Endothelial cell of umbilical vein (primary cell): ENCODE measurements around the gene NUDT12. TPM values are rescaled to one million over a fixed set of nuclear protein-coding genes. Genes with fewer than 3 reads are reported as not detected.

Experiments used
- BruUV-seq: library from RNA; stranded (reverse); fragments of 400-500 nt; replicated peaks from 2 replicates; lab custom pipeline; 2021; lab: Mats Ljungman, UMichigan
- CTCF ChIA-PET: fragments of 300-600, 350-600 bp; sonication (Branson Sonifier 250); formaldehyde crosslinking; loops from one replicate; lab custom pipeline; 2021; ENCODE audit warnings: antibody characterized with exemption, inconsistent platforms; lab: Charles Lee
- POLR2A ChIA-PET: fragments of 300-600, 350-600 bp; sonication (Branson Sonifier 250); formaldehyde crosslinking; loops from one replicate; lab custom pipeline; 2021; ENCODE audit warnings: antibody characterized with exemption, inconsistent platforms; lab: Charles Lee
- DNase-seq: peaks from one replicate; pipeline ENCODE4 v3.0.0-alpha.2; 2011; ENCODE audit warnings: low read depth, low spot score
- FAIRE-seq: peaks from 2 replicates; lab custom pipeline; 2011; peaks lifted over from hg19 to GRCh38; lab: Jason Lieb, UNC
- H2AFZ ChIP-seq: 2 replicates; pipeline ENCODE4 v1.6.0; 2012; ENCODE audit warnings: low read depth, low read length, control low read depth, inconsistent platforms
- H3K27ac ChIP-seq: 2 replicates; pipeline ENCODE4 v1.5.1; 2011; ENCODE audit warnings: low read depth, mild to moderate bottlenecking, control low read depth, low read length, moderate library complexity; ENCODE audit not compliant: insufficient read depth
- H3K27me3 ChIP-seq, 2 experiments: 2 replicates each; pipeline versions ENCODE4 v1.6.0 to v1.6.1; 2011; ENCODE audit warnings: low read length in 2 of 2, mixed read lengths in 1 of 2; ENCODE audit not compliant: control insufficient read depth in 2 of 2, insufficient read depth in 2 of 2
- H3K36me3 ChIP-seq, 2 experiments: 2 replicates in 1 of 2; 3 replicates in 1 of 2; pipeline ENCODE4 v1.5.1; 2011; ENCODE audit warnings: low read length in 2 of 2, mild to moderate bottlenecking in 1 of 2, moderate library complexity in 1 of 2; ENCODE audit not compliant: control insufficient read depth in 2 of 2, insufficient read depth in 2 of 2; ENCODE audit errors: extremely low read depth in 1 of 2
- H3K4me1 ChIP-seq: 3 replicates; pipeline ENCODE4 v1.5.1; 2011; ENCODE audit warnings: mild to moderate bottlenecking, low read length; ENCODE audit not compliant: control insufficient read depth, insufficient read depth; ENCODE audit errors: extremely low read depth
- H3K4me2 ChIP-seq: 2 replicates; pipeline ENCODE4 v1.6.1; 2011; ENCODE audit warnings: low read length, control low read depth, mixed read lengths; ENCODE audit not compliant: insufficient read depth
- H3K4me3 ChIP-seq, 3 experiments: fragments of 200-600 bp in 1 of 3; sonication (generic), shearing (Covaris generic) in 1 of 3; replicated peaks in 1 of 3; 2 replicates each; pipeline ENCODE4 v1.5.1; 2011 to 2016; ENCODE audit warnings: control low read depth in 3 of 3, low read length in 3 of 3, mild to moderate bottlenecking in 2 of 3, inconsistent platforms in 1 of 3, low read depth in 1 of 3, moderate library complexity in 1 of 3; ENCODE audit not compliant: insufficient read depth in 1 of 3
- H3K79me2 ChIP-seq: 2 replicates; pipeline ENCODE4 v1.6.0; 2012; ENCODE audit warnings: low read length, inconsistent platforms; ENCODE audit not compliant: control insufficient read depth, insufficient read depth
- H3K9ac ChIP-seq: replicated peaks from 2 replicates; pipeline ENCODE3; 2011; ENCODE audit warnings: low read length, control low read depth; ENCODE audit not compliant: insufficient read depth; ENCODE audit errors: extremely low read depth
- H3K9me1 ChIP-seq: replicated peaks from 3 replicates; pipeline ENCODE4 v1.6.0; 2011; ENCODE audit warnings: mild to moderate bottlenecking, low read length; ENCODE audit not compliant: control insufficient read depth, insufficient read depth; ENCODE audit errors: extremely low read depth
- H3K9me3 ChIP-seq: replicated peaks from 2 replicates; pipeline ENCODE4 v1.5.1; 2012; ENCODE audit warnings: low read length, inconsistent platforms; ENCODE audit not compliant: control insufficient read depth, insufficient read depth
- H4K20me1 ChIP-seq: replicated peaks from 2 replicates; pipeline ENCODE3; 2011; ENCODE audit warnings: mild to moderate bottlenecking, low read length; ENCODE audit not compliant: control insufficient read depth, insufficient read depth; ENCODE audit errors: extremely low read depth
- EZH2 ChIP-seq: IDR thresholded peaks from 2 replicates; pipeline ENCODE4 v1.6.1; 2012; ENCODE audit warnings: borderline replicate concordance, low read depth, mild to moderate bottlenecking, moderate library complexity, low read length, inconsistent platforms; ENCODE audit not compliant: severe bottlenecking
- FOS ChIP-seq: IDR thresholded peaks from 2 replicates; pipeline ENCODE4 v1.6.1; 2011; ENCODE audit warnings: mild to moderate bottlenecking, low read length, moderate library complexity, borderline replicate concordance; ENCODE audit not compliant: insufficient read depth
- GATA2 ChIP-seq: IDR thresholded peaks from 2 replicates; pipeline ENCODE4 v1.7.0; 2011; ENCODE audit warnings: low read depth, mild to moderate bottlenecking, moderate library complexity, mixed read lengths, low read length; ENCODE audit not compliant: insufficient read length, insufficient read depth
- JUN ChIP-seq: IDR thresholded peaks from 2 replicates; pipeline ENCODE4 v1.6.1; 2011; ENCODE audit warnings: borderline replicate concordance, low read depth; ENCODE audit not compliant: insufficient read length, insufficient read depth
- MAX ChIP-seq: IDR thresholded peaks from 2 replicates; pipeline ENCODE4 v1.6.1; 2011; ENCODE audit not compliant: insufficient read depth, insufficient read length
- MYC ChIP-seq: IDR thresholded peaks from one replicate; pipeline ENCODE4 v1.6.1; 2011; ENCODE audit warnings: mild to moderate bottlenecking, low read depth, low read length
- POLR2A ChIP-seq: IDR thresholded peaks from 2 replicates; pipeline ENCODE4 v1.6.1; 2012; ENCODE audit warnings: low read depth, mild to moderate bottlenecking, control low read depth, low read length
- POLR2AphosphoS5 ChIP-seq: IDR thresholded peaks from 2 replicates; pipeline ENCODE4 v1.6.1; 2012; ENCODE audit warnings: low read depth, mild to moderate bottlenecking, control low read depth, low read length, moderate library complexity; ENCODE audit not compliant: insufficient read depth
- dilution Hi-C: fragments of 300-500 bp; cut with MboI; formaldehyde crosslinking; loops from one replicate; pipeline ENCODE4 v1.15.0; 2019; ENCODE audit warnings: low sequenced_read_pairs; ENCODE audit not compliant: extremely low pct_ligation_motif_present
- intact Hi-C: fragments of 100-400 bp; cut with micrococcal nuclease; formaldehyde crosslinking; loops from one replicate; pipeline ENCODE4 v1.10.0; 2022
- polyA plus RNA-seq, 4 experiments: library from polyadenylated mRNA; depleted of rRNA in 3 of 4; stranded (reverse) in 3 of 4; unstranded in 1 of 4; fragments of >200 nt; gene quantifications; 2 replicates each; pipeline versions ENCODE4 v1.2.1 to v1.2.3, GENCODE V29; 2011 to 2012; ENCODE audit warnings: missing spikeins in 1 of 4
- total RNA-seq: library from RNA; stranded (reverse); gene quantifications from 2 replicates; pipeline ENCODE4 v1.2.3, GENCODE V29; 2021
- TF ChIP-seq, protein P1 (sequence below), 2 donors: IDR thresholded peaks; 1 replicate in 1 of 2; 2 replicates in 1 of 2; pipeline ENCODE4 v1.5.1; 2011; ENCODE audit warnings: low read length in 2 of 2, mild to moderate bottlenecking in 2 of 2, moderate library complexity in 2 of 2, control low read depth in 1 of 2, inconsistent platforms in 1 of 2, low read depth in 1 of 2; ENCODE audit not compliant: insufficient read depth in 1 of 2; ENCODE audit errors: extremely low read depth in 1 of 2

The NUDT12 gene
- total and polyA plus RNA-seq, 2 donors (not counting 3 experiments of a cell fraction or from before 2014, with no cell fraction given): 1.3 to 4.9 TPM

- H3K9me1 ChIP-seq: no peaks in the 10 kb centered on the region
- H3K9ac ChIP-seq: no peak overlapping the region
- intact Hi-C loops: no loop called here
- TF ChIP-seq POLR2AphosphoS5: no peak
- TF ChIP-seq GATA2: no peak
- no peak for TF ChIP-seq EZH2
- TF ChIP-seq FOS: no peak
- TF ChIP-seq JUN: no peak
- TF ChIP-seq, protein P1, sequence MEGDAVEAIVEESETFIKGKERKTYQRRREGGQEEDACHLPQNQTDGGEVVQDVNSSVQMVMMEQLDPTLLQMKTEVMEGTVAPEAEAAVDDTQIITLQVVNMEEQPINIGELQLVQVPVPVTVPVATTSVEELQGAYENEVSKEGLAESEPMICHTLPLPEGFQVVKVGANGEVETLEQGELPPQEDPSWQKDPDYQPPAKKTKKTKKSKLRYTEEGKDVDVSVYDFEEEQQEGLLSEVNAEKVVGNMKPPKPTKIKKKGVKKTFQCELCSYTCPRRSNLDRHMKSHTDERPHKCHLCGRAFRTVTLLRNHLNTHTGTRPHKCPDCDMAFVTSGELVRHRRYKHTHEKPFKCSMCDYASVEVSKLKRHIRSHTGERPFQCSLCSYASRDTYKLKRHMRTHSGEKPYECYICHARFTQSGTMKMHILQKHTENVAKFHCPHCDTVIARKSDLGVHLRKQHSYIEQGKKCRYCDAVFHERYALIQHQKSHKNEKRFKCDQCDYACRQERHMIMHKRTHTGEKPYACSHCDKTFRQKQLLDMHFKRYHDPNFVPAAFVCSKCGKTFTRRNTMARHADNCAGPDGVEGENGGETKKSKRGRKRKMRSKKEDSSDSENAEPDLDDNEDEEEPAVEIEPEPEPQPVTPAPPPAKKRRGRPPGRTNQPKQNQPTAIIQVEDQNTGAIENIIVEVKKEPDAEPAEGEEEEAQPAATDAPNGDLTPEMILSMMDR (IDR thresholded peaks at IDR 0.05; ENCODE audit: extremely low read depth in 1 of 2, insufficient read depth in 1 of 2, low read depth in 1 of 2, low read length in 2 of 2): no peak
- no peak for TF ChIP-seq POLR2A
- no peak for TF ChIP-seq MYC
- TF ChIP-seq MAX: no peak
- no peak for FAIRE-seq
- H2AFZ ChIP-seq: no peak overlapping the region
- no peak overlapping the region for H3K4me3 ChIP-seq
- no peak for DNase-seq
- no peaks in the 10 kb centered on the region for H3K9me3 ChIP-seq
- no peak overlapping the region for H3K4me2 ChIP-seq
- ChIA-PET CTCF (interaction anchor here (0.6 to 11.0 kb wide), 3 partner anchors 56 to 588 kb away, joined by 4 to 539 read pairs (median 6); no protein-coding TSS in a partner anchor), POLR2A (no interaction called here)
- dilution Hi-C loops: no loop called here
- H3K79me2 ChIP-seq: no peaks in the 10 kb centered on the region
- H4K20me1 ChIP-seq: no peaks in the 10 kb centered on the region
- no peaks in the 10 kb centered on the region for H3K27me3 ChIP-seq
- BruUV-seq: no TSS peak
- no peaks in the 10 kb centered on the region for H3K4me1 ChIP-seq
- H3K27ac ChIP-seq: no peak overlapping the region
- H3K36me3 ChIP-seq: no peaks in the 10 kb centered on the region
Observed at GRCh38 chr5:103590221-103590620, 27.6 kb upstream of the NUDT12 start.
